ENCODE data around the gene HSPB9.

Gene HSPB9

DNA sequence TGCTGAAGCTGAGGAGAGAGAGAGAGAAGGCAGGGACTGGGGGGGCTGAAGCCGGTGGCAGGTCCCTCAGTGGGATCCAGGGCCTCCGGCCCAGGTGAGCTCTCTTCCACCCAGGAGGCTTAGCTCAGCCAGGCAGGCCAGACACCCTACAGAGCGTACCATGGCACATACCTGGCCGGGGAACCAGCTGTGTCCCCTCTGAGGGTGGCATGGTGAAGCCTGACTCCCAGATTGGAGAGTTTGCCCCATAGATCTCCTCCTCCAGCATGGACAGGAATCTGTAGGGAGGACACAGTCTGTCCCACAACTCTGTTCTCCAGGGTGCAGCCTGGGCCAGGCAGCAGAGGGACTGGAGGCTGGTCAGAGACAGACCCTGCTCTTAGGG is 4.5 kb upstream of the HSPB9 start:
- Histone ChIP-seq H3K36me3 (ENCODE audit: control insufficient read depth in 2 of 2, insufficient read depth in 1 of 2, low read length in 2 of 2) (peaks cover 9 to 69% of the 10 kb centered on the region in 2 experiments; a peak in 2 of 3 replicates), H3K4me1 (ENCODE audit: control insufficient read depth, insufficient read depth, low read length) (peaks cover 4% of the 10 kb centered on the region; the same call in 1 of the 2 replicates), H3K27ac (ENCODE audit: extremely low read depth, low read depth, low read length) (no peak overlapping the region), H3K4me3 (ENCODE audit: low read depth, low read length) (no peak overlapping the region), H3K9me3 (ENCODE audit: control insufficient read depth, insufficient read depth, low read depth, low read length) (no peaks in the 10 kb centered on the region)
- ChIA-PET CTCF (interaction anchor here (0.6 to 17.1 kb wide), 23 partner anchors 10 to 289 kb away, joined by 3 to 260 read pairs (median 5); partner anchors contain the start of genes CNP, DNAJC7, KCNH4 and NKIRAS2), POLR2A (interaction anchor here (0.5 to 1.1 kb wide), 4 partner anchors 64 to 289 kb away, joined by 3 to 22 read pairs (median 10); no protein-coding TSS in a partner anchor)
- no peak for TF ChIP-seq ZNF16 (tag by site-specific recombination; IDR thresholded peaks at IDR 0.05; ENCODE audit: low read depth)
- TF ChIP-seq, protein P1, sequence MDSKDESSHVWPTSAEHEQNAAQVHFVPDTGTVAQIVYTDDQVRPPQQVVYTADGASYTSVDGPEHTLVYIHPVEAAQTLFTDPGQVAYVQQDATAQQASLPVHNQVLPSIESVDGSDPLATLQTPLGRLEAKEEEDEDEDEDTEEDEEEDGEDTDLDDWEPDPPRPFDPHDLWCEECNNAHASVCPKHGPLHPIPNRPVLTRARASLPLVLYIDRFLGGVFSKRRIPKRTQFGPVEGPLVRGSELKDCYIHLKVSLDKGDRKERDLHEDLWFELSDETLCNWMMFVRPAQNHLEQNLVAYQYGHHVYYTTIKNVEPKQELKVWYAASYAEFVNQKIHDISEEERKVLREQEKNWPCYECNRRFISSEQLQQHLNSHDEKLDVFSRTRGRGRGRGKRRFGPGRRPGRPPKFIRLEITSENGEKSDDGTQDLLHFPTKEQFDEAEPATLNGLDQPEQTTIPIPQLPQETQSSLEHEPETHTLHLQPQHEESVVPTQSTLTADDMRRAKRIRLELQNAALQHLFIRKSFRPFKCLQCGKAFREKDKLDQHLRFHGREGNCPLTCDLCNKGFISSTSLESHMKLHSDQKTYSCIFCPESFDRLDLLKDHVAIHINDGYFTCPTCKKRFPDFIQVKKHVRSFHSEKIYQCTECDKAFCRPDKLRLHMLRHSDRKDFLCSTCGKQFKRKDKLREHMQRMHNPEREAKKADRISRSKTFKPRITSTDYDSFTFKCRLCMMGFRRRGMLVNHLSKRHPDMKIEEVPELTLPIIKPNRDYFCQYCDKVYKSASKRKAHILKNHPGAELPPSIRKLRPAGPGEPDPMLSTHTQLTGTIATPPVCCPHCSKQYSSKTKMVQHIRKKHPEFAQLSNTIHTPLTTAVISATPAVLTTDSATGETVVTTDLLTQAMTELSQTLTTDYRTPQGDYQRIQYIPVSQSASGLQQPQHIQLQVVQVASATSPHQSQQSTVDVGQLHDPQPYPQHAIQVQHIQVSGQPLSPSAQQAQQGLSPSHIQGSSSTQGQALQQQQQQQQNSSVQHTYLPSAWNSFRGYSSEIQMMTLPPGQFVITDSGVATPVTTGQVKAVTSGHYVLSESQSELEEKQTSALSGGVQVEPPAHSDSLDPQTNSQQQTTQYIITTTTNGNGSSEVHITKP (tag by site-specific recombination; IDR thresholded peaks at IDR 0.05) = peak; percentile 85

DNA sequence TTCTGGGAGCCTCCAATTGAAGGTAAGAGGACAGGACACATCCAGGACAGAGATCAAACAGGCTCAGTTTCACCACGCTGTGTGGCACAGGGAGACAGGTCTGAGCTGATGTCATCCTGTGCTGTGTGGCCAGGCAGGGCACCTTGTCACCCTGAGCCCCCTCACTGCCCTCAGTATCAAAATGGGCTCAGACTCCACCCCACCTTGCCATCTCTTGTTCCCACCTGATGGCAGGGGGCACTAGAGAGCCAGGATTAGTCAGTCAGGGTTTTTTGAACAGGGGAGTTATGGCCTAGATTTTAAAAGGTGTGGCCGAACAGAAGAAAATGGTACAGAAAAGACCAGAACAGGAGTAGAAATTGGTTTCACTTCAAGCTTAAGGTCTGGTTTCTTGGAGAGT is 4.1 kb upstream of the HSPB9 start:
- Histone ChIP-seq H3K4me3 (ENCODE audit: low read depth, low read length) (no peak overlapping the region), H3K36me3 (ENCODE audit: control insufficient read depth in 2 of 2, insufficient read depth in 1 of 2, low read length in 2 of 2) (peaks cover 9 to 67% of the 10 kb centered on the region in 2 experiments; a peak in 2 of 3 replicates), H3K4me1 (ENCODE audit: control insufficient read depth, insufficient read depth, low read length) (peaks cover 4% of the 10 kb centered on the region; the same call in 1 of the 2 replicates), H3K9me3 (ENCODE audit: control insufficient read depth, insufficient read depth, low read depth, low read length) (no peaks in the 10 kb centered on the region), H3K27ac (ENCODE audit: extremely low read depth, low read depth, low read length) (no peak overlapping the region)
- ChIA-PET CTCF (interaction anchor here (0.6 to 17.1 kb wide), 27 partner anchors 11 to 434 kb away, joined by 3 to 260 read pairs (median 4); partner anchors contain the start of genes CNP, DNAJC7, HSD17B1 and KCNH4), POLR2A (interaction anchor here (0.5 to 1.1 kb wide), 5 partner anchors 59 to 141 kb away, joined by 3 to 22 read pairs (median 4); no protein-coding TSS in a partner anchor)
- peak; percentile 51 for TF ChIP-seq ZNF654 (tag by site-specific recombination; IDR thresholded peaks at IDR 0.05; ENCODE audit: low read depth)
- no peak for TF ChIP-seq PRDM1 (tag by site-specific recombination; IDR thresholded peaks at IDR 0.05)
- TF ChIP-seq SP7 (tag by site-specific recombination; IDR thresholded peaks at IDR 0.05) = 0 out of 2 replicates have a peak, but pooled peaks have one; percentile 12
- TF ChIP-seq ZNF768 (tag by site-specific recombination; IDR thresholded peaks at IDR 0.05) = 0 out of 2 replicates have a peak, but pooled peaks have one; percentile 25

DNA sequence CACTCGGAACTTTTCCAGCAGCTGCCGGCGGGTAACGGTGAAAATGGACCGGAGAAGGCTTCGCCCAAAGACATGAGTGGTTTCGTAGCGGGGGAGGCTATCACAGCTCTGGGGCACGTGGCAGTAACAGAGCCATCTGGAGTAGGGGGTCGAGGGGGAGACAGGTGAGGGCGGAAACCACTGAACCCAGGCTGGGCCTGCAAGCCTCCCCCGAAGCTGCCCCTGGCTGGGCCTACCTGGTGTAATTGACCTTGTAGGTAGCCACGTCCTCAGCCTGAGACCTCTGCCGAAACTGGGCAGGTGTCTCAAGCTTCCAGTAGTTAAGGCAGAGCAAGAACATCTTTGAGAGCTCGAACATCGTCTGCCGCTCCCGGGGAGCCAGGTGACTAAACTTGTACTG is 3.3 kb upstream of the HSPB9 start:
- POLR2A ChIA-PET = interaction anchor here (0.6 to 1.4 kb wide), 3 partner anchors 13 to 212 kb away, joined by 3 to 8 read pairs (median 4); partner anchors contain the start of gene DNAJC7
- H3K27ac ChIP-seq (ENCODE audit: extremely low read depth, low read depth, low read length) = no peak overlapping the region
- peaks cover 4% of the 10 kb centered on the region; the same call in 1 of the 2 replicates for H3K4me1 ChIP-seq (ENCODE audit: control insufficient read depth, insufficient read depth, low read length)

DNA sequence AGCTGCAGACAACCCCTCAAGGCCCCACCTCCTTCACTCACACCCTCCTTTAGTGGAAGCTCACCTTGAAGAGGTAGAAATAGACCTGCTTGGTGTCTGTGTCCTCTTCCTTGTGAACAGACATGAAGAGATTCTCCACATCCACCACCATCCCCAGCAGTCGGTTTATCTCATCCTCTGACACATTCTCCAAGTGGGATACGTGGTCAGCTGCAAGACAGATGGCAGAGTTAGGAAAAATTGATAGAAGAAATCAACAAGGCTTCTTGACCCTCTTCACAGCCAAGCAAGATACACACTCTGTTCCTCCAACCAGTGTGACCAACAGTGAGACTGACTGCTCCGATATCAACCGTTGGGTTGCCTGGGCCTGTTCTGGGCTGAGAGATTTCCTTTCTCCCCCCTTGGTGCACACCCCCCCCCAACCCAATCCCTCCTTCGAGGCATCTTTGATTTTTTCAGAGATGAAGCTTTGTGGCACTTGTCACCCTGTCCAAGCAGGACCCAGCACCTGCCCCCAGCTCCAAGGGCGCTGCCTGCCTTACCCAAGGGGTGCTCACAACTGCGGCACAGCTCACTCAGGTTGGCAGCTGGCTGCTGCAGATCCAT is 2.3 kb upstream of the HSPB9 start:
- H3K9me3 ChIP-seq (ENCODE audit: control insufficient read depth, insufficient read depth, low read depth, low read length) = no peaks in the 10 kb centered on the region
- H3K36me3 ChIP-seq (ENCODE audit: control insufficient read depth in 2 of 2, insufficient read depth in 1 of 2, low read length in 2 of 2) = peaks cover 14 to 60% of the 10 kb centered on the region in 2 experiments
- no peak overlapping the region; the same call in 1 of the 2 replicates for H3K27ac ChIP-seq (ENCODE audit: extremely low read depth, low read depth, low read length)
- ChIA-PET CTCF (interaction anchor here (0.6 to 17.1 kb wide), 18 partner anchors 11 to 416 kb away, joined by 3 to 260 read pairs (median 6); partner anchors contain the start of genes CNP, DNAJC7, NAGLU and NKIRAS2), POLR2A (interaction anchor here (0.6 to 2.3 kb wide), 17 partner anchors 9 to 202 kb away, joined by 3 to 11 read pairs (median 5); partner anchors contain the start of genes ACLY, CNP, DNAJC7 and NKIRAS2)
- H3K4me3 ChIP-seq (ENCODE audit: low read depth, low read length) = peak overlapping the region; percentile 56
- TF ChIP-seq WT1 (tag by site-specific recombination; IDR thresholded peaks at IDR 0.05) = no peak
- TF ChIP-seq, protein P2, sequence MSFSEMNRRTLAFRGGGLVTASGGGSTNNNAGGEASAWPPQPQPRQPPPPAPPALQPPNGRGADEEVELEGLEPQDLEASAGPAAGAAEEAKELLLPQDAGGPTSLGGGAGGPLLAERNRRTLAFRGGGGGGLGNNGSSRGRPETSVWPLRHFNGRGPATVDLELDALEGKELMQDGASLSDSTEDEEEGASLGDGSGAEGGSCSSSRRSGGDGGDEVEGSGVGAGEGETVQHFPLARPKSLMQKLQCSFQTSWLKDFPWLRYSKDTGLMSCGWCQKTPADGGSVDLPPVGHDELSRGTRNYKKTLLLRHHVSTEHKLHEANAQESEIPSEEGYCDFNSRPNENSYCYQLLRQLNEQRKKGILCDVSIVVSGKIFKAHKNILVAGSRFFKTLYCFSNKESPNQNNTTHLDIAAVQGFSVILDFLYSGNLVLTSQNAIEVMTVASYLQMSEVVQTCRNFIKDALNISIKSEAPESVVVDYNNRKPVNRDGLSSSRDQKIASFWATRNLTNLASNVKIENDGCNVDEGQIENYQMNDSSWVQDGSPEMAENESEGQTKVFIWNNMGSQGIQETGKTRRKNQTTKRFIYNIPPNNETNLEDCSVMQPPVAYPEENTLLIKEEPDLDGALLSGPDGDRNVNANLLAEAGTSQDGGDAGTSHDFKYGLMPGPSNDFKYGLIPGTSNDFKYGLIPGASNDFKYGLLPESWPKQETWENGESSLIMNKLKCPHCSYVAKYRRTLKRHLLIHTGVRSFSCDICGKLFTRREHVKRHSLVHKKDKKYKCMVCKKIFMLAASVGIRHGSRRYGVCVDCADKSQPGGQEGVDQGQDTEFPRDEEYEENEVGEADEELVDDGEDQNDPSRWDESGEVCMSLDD (tag by site-specific recombination; IDR thresholded peaks at IDR 0.05) = 0 out of 2 replicates have a peak, but pooled peaks have one; percentile 20
- peaks cover 4% of the 10 kb centered on the region; the same call in 1 of the 2 replicates for H3K4me1 ChIP-seq (ENCODE audit: control insufficient read depth, insufficient read depth, low read length)

More for the DNA sequence above, 3.3 kb upstream of the HSPB9 start:
- H3K4me3 ChIP-seq (ENCODE audit: low read depth, low read length) = no peak overlapping the region
- TF ChIP-seq HOXC10 (CRISPR knock-in tag; IDR thresholded peaks at IDR 0.05) (no peak), PRDM1 (tag by site-specific recombination; IDR thresholded peaks at IDR 0.05) (no peak)
- TF ChIP-seq, protein P3, sequence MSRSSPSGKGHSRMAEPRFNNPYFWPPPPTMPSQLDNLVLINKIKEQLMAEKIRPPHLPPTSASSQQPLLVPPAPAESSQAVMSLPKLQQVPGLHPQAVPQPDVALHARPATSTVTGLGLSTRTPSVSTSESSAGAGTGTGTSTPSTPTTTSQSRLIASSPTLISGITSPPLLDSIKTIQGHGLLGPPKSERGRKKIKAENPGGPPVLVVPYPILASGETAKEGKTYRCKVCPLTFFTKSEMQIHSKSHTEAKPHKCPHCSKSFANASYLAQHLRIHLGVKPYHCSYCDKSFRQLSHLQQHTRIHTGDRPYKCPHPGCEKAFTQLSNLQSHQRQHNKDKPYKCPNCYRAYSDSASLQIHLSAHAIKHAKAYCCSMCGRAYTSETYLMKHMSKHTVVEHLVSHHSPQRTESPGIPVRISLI (tag by site-specific recombination; IDR thresholded peaks at IDR 0.05) = no peak
- CTCF ChIA-PET = interaction anchor here (0.6 to 17.1 kb wide), 24 partner anchors 10 to 706 kb away, joined by 3 to 260 read pairs (median 5); partner anchors contain the start of genes CNP, DNAJC7, HSD17B1 and KCNH4
- peaks cover 9 to 61% of the 10 kb centered on the region in 2 experiments; a peak in 2 of 3 replicates for H3K36me3 ChIP-seq (ENCODE audit: control insufficient read depth in 2 of 2, insufficient read depth in 1 of 2, low read length in 2 of 2)
- H3K9me3 ChIP-seq (ENCODE audit: control insufficient read depth, insufficient read depth, low read depth, low read length) = no peaks in the 10 kb centered on the region

Measured in HEK293 (cell line).